Measurements from ENCODE around the gene NCOR1.

GRCh38 chr17:16251556-16251955 is 36.2 kb upstream of the NCOR1 start:
- no peak for TF ChIP-seq CTCF (IDR thresholded peaks at IDR 0.05; ENCODE audit: low read depth, low read length)
- TF ChIP-seq EZH2phosphoT487 (IDR thresholded peaks at IDR 0.05; ENCODE audit: low read depth): no peak
